Keratinocyte (primary cell): Measurements from ENCODE around the gene MPP1. TPM values are rescaled to one million over a fixed set of nuclear protein-coding genes. Genes with fewer than 3 reads are reported as not detected.

Experiments
- DNase-seq: peaks from one replicate; pipeline ENCODE4 v3.0.0-alpha.2; 2011; ENCODE audit warnings: low read depth, missing footprints, low spot score
- FAIRE-seq: peaks from 2 replicates; lab custom pipeline; 2011; peaks lifted over from hg19 to GRCh38; lab: Jason Lieb, UNC
- H2AFZ ChIP-seq: 2 replicates; pipeline ENCODE4 v1.6.0; 2012; ENCODE audit warnings: low read length, control low read depth, inconsistent platforms; ENCODE audit not compliant: control insufficient read depth
- H3K27ac ChIP-seq: 2 replicates; pipeline ENCODE4 v1.5.1; 2011; ENCODE audit warnings: low read length; ENCODE audit not compliant: control insufficient read depth, insufficient read depth
- H3K27me3 ChIP-seq: 3 replicates; pipeline ENCODE4 v1.6.0; 2011; ENCODE audit warnings: low read length; ENCODE audit not compliant: control insufficient read depth, insufficient read depth; ENCODE audit errors: extremely low read depth
- H3K36me3 ChIP-seq, 2 experiments: 2 replicates in 1 of 2; 3 replicates in 1 of 2; pipeline ENCODE4 v1.5.1; 2011; ENCODE audit warnings: low read length in 2 of 2, mild to moderate bottlenecking in 1 of 2; ENCODE audit not compliant: control insufficient read depth in 2 of 2, insufficient read depth in 2 of 2; ENCODE audit errors: extremely low read depth in 1 of 2
- H3K4me1 ChIP-seq: 3 replicates; pipeline ENCODE4 v1.5.1; 2011; ENCODE audit warnings: low read length; ENCODE audit not compliant: control insufficient read depth, insufficient read depth; ENCODE audit errors: extremely low read depth
- H3K4me2 ChIP-seq: 3 replicates; pipeline ENCODE4 v1.6.0; 2011; ENCODE audit warnings: low read depth, low read length; ENCODE audit not compliant: control insufficient read depth, insufficient read depth; ENCODE audit errors: extremely low read depth
- H3K4me3 ChIP-seq, 3 experiments: fragments of 200-600 bp in 1 of 3; sonication (generic) in 1 of 3; 2 replicates in 2 of 3; 3 replicates in 1 of 3; pipeline ENCODE4 v1.5.1; 2011 to 2016; ENCODE audit warnings: low read length in 3 of 3, mild to moderate bottlenecking in 3 of 3, control low read depth in 2 of 3, inconsistent platforms in 1 of 3, low read depth in 1 of 3, mixed read lengths in 1 of 3, mixed run types in 1 of 3, moderate library complexity in 1 of 3; ENCODE audit not compliant: control insufficient read depth in 2 of 3, insufficient read depth in 2 of 3; ENCODE audit errors: extremely low read depth in 1 of 3
- H3K79me2 ChIP-seq: 2 replicates; pipeline ENCODE4 v1.6.0; 2012; ENCODE audit warnings: low read length; ENCODE audit not compliant: control insufficient read depth, insufficient read depth
- H3K9ac ChIP-seq: 3 replicates; pipeline ENCODE4 v1.6.0; 2011; ENCODE audit warnings: low read length; ENCODE audit not compliant: control insufficient read depth, insufficient read depth; ENCODE audit errors: extremely low read depth
- H3K9me1 ChIP-seq: 3 replicates; pipeline ENCODE4 v1.6.0; 2011; ENCODE audit warnings: low read length; ENCODE audit not compliant: control insufficient read depth, insufficient read depth; ENCODE audit errors: extremely low read depth
- H3K9me3 ChIP-seq: 2 replicates; pipeline ENCODE4 v1.5.1; 2012; ENCODE audit warnings: low read depth, low read length; ENCODE audit not compliant: control insufficient read depth
- H4K20me1 ChIP-seq: 3 replicates; pipeline ENCODE4 v1.6.0; 2011; ENCODE audit warnings: low read length; ENCODE audit not compliant: control insufficient read depth, insufficient read depth; ENCODE audit errors: extremely low read depth
- EZH2 ChIP-seq: IDR thresholded peaks from one replicate; pipeline ENCODE4 v1.6.1; 2012; ENCODE audit warnings: inconsistent platforms, mild to moderate bottlenecking, low read length, moderate library complexity
- dilution Hi-C: fragments of 300-500 bp; cut with MboI; formaldehyde crosslinking; loops from one replicate; pipeline ENCODE4 v1.7.0; 2020; ENCODE audit warnings: low sequenced_read_pairs; ENCODE audit not compliant: extremely low pct_ligation_motif_present
- polyA plus RNA-seq, 5 experiments: library from polyadenylated mRNA; depleted of rRNA in 3 of 5; stranded (reverse) in 3 of 5; stranded (forward) in 1 of 5; unstranded in 1 of 5; fragments of >200 nt; gene quantifications; 1 replicate in 1 of 5; 2 replicates in 3 of 5; 3 replicates in 1 of 5; pipeline versions ENCODE4 v1.2.1 to v1.2.3, GENCODE V29; 2011 to 2012; ENCODE audit warnings: missing spikeins in 2 of 5, low read depth in 1 of 5, low replicate concordance in 1 of 5
- TF ChIP-seq, protein P1 (sequence below), 3 experiments: IDR thresholded peaks in 1 of 3; conservative IDR thresholded peaks in 1 of 3; optimal IDR thresholded peaks in 1 of 3; 2 replicates in 2 of 3; 3 replicates in 1 of 3; pipeline versions ENCODE3 to v1.5.1; 2011; ENCODE audit warnings: low read length in 3 of 3, mild to moderate bottlenecking in 3 of 3, moderate library complexity in 2 of 3, control low read depth in 1 of 3, inconsistent platforms in 1 of 3; ENCODE audit not compliant: insufficient read depth in 2 of 3; ENCODE audit errors: extremely low read depth in 1 of 3

MPP1 gene
- polyA plus RNA-seq, 1 donor (not counting 4 experiments of a cell fraction or from before 2014, with no cell fraction given): 4.9 TPM

DNA sequence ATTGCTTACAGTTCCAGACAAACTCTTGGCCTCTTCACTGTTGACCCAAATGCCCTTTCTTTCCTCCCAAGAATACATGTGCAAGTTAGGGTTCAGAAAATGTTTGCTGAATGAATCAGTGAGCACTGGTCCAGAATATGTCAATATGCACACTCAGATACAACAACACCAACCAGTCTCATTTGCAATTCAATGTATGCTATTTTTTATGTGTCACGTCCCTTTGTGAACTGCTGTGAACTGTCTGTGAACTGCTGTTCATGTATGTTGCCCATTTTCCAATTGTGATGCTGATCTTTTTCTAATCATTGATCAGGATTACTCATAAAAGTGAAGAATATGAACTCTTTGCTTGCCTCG lies 72.2 kb downstream of the MPP1 start:
- H3K79me2 ChIP-seq: no peaks in the 10 kb centered on the region
- DNase-seq: no peak
- dilution Hi-C loops: no loop called here
- peaks cover 11% of the 10 kb centered on the region for H3K4me1 ChIP-seq
- H3K9me3 ChIP-seq: no peaks in the 10 kb centered on the region
- H2AFZ ChIP-seq: no peak overlapping the region
- no peak for TF ChIP-seq EZH2
- TF ChIP-seq, protein P1, sequence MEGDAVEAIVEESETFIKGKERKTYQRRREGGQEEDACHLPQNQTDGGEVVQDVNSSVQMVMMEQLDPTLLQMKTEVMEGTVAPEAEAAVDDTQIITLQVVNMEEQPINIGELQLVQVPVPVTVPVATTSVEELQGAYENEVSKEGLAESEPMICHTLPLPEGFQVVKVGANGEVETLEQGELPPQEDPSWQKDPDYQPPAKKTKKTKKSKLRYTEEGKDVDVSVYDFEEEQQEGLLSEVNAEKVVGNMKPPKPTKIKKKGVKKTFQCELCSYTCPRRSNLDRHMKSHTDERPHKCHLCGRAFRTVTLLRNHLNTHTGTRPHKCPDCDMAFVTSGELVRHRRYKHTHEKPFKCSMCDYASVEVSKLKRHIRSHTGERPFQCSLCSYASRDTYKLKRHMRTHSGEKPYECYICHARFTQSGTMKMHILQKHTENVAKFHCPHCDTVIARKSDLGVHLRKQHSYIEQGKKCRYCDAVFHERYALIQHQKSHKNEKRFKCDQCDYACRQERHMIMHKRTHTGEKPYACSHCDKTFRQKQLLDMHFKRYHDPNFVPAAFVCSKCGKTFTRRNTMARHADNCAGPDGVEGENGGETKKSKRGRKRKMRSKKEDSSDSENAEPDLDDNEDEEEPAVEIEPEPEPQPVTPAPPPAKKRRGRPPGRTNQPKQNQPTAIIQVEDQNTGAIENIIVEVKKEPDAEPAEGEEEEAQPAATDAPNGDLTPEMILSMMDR (optimal IDR thresholded peaks at IDR 0.05 in 1 of 3, IDR thresholded peaks at IDR 0.05 in 1 of 3, conservative IDR thresholded peaks at IDR 0.05 in 1 of 3; ENCODE audit: extremely low read depth in 1 of 3, insufficient read depth in 2 of 3, low read length in 3 of 3): no peak
- H3K4me2 ChIP-seq: no peak overlapping the region
- no peak overlapping the region for H3K9ac ChIP-seq
- no peak overlapping the region for H3K27ac ChIP-seq
- H3K4me3 ChIP-seq: no peak overlapping the region
- no peaks in the 10 kb centered on the region for H3K9me1 ChIP-seq
- FAIRE-seq: no peak
- no peaks in the 10 kb centered on the region for H4K20me1 ChIP-seq
- no peaks in the 10 kb centered on the region for H3K36me3 ChIP-seq
- no peaks in the 10 kb centered on the region for H3K27me3 ChIP-seq

DNA sequence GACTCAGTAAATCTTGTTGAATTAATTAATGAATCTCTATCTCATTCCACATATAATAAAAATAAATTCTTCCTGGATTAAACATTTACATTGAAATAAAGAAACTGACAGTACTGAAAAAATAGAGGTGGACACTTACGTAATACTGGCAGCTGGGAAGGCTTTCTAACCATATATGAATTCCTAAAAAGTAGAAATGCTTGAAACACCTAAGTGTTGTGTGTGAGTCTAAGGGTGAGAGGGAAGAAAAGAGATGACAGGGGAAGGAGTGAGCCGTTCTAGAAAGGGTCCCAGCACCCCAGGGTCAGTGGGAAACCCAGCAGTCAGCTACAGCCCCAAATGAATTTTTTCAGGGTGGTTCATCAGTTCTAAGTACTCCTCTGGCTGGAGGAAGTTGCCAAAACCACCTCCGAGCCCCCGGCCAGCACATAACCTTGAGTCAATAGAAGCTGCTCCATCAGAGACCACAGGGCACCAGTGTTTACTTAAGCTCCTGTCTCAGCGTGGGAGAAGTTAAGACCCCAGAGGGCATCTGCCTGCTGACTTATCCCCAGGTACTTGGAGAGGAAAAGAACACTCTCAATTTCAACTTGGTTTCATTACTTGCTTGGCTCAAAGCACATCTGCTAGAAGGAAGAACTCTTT lies 72.7 kb downstream of the MPP1 start:
- H3K27me3 ChIP-seq: no peaks in the 10 kb centered on the region
- TF ChIP-seq EZH2: no peak
- TF ChIP-seq, protein P1 (optimal IDR thresholded peaks at IDR 0.05 in 1 of 3, IDR thresholded peaks at IDR 0.05 in 1 of 3, conservative IDR thresholded peaks at IDR 0.05 in 1 of 3; ENCODE audit: extremely low read depth in 1 of 3, insufficient read depth in 2 of 3, low read length in 3 of 3): no peak
- no peak for DNase-seq
- H3K4me2 ChIP-seq: no peak overlapping the region
- H3K9me3 ChIP-seq: no peaks in the 10 kb centered on the region
- H3K4me3 ChIP-seq: no peak overlapping the region
- no peaks in the 10 kb centered on the region for H3K9me1 ChIP-seq
- dilution Hi-C loops: no loop called here
- no peak for FAIRE-seq
- H2AFZ ChIP-seq: no peak overlapping the region
- peaks cover 12% of the 10 kb centered on the region for H3K4me1 ChIP-seq
- H3K9ac ChIP-seq: no peak overlapping the region
- no peaks in the 10 kb centered on the region for H4K20me1 ChIP-seq
- H3K36me3 ChIP-seq: no peaks in the 10 kb centered on the region
- no peaks in the 10 kb centered on the region for H3K79me2 ChIP-seq
- H3K27ac ChIP-seq: no peak overlapping the region
